Measurements from ENCODE around the gene EPHA1.
"Not testable (repeated sequence)": the region's sequence is repeated elsewhere in the genome, so short reads cannot be mapped to it uniquely, and the experiment has no call there.

The EPHA1 gene

DNA sequence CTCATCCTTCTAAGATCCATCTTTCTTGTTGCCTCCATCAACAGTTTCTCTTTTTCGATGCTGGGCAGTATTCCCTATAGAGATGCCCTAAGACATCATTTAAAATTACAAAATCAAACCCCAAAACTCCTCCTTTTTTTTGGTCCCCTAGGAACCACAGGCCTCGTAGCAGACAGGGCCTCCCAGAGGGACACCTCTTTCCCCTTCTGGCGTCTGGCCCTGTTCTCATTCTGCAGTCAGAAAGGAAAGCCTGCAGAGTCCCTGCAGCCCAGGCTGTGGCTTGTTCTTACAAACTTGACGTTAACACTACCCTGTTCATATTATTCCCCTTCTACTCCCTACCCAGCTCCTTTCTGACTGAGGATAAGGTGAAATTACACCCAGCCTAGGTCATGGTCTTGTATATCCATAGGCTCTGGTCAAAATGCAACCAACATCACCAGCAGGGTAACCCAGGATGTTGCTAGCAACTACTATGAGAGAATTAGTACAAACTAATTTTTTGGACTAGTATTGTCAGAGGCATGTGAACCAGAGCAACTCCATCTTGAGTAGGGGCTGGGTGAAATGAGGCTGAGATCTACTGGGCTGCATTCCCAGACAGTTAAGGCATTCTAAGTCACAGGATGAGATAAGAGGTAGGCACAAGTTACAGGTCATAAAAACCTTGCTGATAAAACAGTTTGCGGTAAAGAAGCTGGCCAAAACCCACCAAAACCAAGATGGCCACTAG is 3.5 kb upstream of the EPHA1 start:
- TF ChIP-seq, protein P1, sequence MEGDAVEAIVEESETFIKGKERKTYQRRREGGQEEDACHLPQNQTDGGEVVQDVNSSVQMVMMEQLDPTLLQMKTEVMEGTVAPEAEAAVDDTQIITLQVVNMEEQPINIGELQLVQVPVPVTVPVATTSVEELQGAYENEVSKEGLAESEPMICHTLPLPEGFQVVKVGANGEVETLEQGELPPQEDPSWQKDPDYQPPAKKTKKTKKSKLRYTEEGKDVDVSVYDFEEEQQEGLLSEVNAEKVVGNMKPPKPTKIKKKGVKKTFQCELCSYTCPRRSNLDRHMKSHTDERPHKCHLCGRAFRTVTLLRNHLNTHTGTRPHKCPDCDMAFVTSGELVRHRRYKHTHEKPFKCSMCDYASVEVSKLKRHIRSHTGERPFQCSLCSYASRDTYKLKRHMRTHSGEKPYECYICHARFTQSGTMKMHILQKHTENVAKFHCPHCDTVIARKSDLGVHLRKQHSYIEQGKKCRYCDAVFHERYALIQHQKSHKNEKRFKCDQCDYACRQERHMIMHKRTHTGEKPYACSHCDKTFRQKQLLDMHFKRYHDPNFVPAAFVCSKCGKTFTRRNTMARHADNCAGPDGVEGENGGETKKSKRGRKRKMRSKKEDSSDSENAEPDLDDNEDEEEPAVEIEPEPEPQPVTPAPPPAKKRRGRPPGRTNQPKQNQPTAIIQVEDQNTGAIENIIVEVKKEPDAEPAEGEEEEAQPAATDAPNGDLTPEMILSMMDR (IDR thresholded peaks at IDR 0.05; ENCODE audit: control insufficient read depth, extremely low read depth, insufficient read depth): no peak
- H3K4me3 ChIP-seq (ENCODE audit: low read depth, low read length): no peak overlapping the region
- no peak for DNase-seq (ENCODE audit: low read depth)

DNA sequence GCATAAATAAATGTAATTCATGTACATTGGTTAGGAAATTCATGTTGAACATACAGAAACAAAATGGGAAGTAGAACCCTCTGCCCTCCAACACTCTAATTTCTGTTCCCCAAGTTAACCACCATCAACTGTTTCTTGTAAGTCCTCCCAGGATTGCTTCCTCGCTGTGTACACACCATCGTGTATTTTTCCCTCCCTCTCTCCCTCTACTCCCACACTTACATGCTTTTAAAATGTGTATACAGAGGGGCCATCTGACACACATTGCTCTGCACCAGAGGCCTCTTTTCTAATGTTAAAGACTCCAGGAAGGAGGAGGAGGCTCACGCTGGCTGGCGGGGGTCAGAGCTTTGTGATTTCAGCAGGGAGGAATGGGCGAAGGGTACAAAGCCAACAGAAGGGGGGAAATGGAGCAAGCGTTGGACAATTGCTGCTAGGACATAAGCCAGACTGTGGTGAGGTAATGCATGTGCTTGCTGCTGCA is 1.9 kb upstream of the EPHA1 start:
- no peak for DNase-seq (ENCODE audit: low read depth)
- TF ChIP-seq, protein P1 (IDR thresholded peaks at IDR 0.05; ENCODE audit: control insufficient read depth, extremely low read depth, insufficient read depth): no peak
- no peak overlapping the region for H3K4me3 ChIP-seq (ENCODE audit: low read depth, low read length)

DNA sequence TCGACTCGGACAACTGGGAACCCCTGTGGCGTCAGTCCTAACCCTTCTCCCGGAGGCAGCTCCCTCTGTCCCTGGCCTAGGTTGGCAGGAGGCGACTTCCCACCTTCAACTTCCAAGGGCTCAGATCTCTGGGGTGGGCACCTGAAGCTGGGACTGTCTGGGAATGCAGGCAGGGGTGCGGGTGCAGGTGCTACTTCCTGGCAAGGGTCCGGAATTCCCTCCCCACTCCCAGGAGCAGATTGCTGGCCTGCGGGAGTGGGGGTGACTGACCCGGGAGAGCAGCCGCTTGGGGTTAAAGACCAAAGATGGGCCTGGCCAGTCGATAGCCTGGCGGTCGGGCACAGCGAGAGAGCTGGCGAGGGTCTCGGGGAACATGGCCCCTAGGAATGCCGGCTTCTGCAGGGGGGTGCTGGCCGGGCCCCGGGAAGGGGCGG is 387 bp downstream of the EPHA1 start:
- peak overlapping the region; percentile 71 for H3K4me3 ChIP-seq (ENCODE audit: low read depth, low read length)
- TF ChIP-seq, protein P1 (IDR thresholded peaks at IDR 0.05; ENCODE audit: control insufficient read depth, extremely low read depth, insufficient read depth): no peak
- no peak for DNase-seq (ENCODE audit: low read depth)

DNA sequence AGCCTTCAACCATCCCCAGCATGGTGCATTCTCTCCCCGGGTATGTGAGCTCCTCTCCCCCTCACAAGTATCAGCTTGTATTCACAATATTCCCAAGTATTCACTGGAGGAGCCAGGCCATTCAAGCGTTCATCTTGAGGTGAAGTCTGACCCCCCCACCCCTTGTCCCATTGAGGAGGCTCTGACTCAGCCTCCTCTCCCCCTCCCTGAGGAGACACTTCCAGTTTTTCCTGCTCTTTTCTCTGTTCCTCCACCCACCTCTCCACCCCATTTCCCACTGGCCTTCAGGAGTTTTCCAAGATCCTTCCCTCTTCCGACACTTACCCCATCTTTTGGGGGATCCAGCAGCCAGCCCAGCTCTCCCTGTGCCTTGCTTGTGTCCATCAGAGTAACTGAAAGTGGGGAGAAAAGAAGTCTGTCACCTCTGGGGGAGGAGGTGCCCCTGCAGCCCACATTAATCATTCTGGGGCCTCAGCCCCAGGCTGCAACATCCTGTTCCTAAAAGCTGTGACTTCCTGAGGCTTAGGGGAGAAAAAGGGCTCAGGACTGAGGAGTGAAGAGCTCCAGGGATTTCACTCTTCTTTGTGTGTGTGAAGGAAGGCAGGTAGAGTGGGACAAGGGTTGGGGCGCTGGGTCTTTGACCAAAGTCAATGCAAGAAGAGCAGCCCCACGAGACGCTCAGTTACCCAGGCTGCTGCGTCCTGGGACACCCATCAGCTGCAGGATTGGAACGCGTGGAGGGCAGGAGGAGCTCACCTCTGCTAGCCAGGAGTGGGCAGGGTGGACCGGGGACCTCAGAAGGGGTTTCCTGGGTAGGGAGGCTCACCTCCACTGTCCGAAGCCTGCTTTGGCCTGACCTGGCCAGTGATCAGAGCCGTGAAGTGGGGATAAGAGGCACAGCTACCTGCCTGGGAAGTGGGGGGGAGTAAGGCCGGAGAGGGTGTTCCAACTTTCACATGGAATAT is 1.1 kb downstream of the EPHA1 start:
- TF ChIP-seq, protein P1 (IDR thresholded peaks at IDR 0.05; ENCODE audit: control insufficient read depth, extremely low read depth, insufficient read depth): no peak
- no peak for DNase-seq (ENCODE audit: low read depth)
- peak overlapping the region; percentile 71 for H3K4me3 ChIP-seq (ENCODE audit: low read depth, low read length)

DNA sequence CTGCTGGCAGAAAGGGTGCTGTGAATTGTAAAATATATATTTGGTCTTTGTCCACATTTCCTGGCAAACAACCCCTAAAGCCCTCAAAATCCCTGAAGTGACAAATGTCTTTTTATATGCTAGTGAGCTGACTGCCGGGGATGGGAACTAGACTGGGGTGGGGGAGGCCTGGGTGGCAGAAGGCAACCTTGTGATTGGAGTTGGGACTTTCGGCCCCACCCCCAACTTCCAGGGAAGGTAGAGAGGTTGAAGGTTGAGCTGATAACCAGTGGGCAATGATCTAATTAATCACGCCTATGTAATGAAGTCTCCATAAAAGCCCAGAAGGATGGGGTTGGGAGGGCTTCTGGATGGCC is 2.7 kb downstream of the EPHA1 start:
- H3K4me3 ChIP-seq (ENCODE audit: low read depth, low read length): no peak overlapping the region
- TF ChIP-seq, protein P1 (IDR thresholded peaks at IDR 0.05; ENCODE audit: control insufficient read depth, extremely low read depth, insufficient read depth): no peak
- no peak for DNase-seq (ENCODE audit: low read depth)

DNA sequence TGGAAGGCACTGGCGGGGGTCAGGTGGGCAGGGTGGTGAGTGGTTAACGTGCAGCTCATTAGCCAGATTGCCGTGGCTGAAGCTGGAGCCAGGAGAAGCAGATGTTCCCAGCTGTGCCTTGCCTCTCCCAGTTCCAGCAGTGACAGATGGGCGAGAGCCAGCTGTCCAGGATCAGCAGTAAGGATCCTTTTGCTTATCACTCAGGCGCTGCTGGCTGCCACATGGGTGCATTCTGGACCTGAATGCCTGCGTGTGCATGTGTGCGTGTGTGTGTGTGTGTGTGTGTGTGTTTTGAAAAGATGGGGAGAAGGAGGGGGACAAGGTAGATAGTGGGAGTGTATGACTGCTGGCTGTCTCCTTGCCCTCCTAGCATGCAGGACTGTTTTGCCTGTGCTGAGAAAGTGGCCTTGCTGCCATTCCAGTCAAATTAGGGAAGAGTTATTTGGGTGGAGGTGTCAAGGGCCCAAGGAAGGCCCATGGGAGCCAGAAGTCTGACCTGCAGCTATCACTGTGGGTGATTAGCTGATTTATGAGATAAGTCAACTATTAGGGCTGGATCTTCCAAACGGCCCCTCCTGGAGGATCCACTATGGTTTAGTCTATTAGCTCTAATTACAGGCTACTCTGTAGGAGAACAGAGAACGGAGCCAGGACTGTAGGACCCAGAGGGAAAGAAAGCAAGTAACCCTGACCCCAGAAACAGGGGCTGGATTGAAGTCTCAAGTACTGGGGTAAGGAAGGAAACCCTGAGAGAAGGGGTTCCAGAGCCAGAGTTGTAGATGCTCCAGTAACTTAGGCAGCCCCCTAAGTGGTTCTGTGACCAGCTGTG is 3.3 kb downstream of the EPHA1 start:
- no peak overlapping the region for H3K4me3 ChIP-seq (ENCODE audit: low read depth, low read length)
- TF ChIP-seq, protein P1 (IDR thresholded peaks at IDR 0.05; ENCODE audit: control insufficient read depth, extremely low read depth, insufficient read depth): no peak
- no peak for DNase-seq (ENCODE audit: low read depth)

DNA sequence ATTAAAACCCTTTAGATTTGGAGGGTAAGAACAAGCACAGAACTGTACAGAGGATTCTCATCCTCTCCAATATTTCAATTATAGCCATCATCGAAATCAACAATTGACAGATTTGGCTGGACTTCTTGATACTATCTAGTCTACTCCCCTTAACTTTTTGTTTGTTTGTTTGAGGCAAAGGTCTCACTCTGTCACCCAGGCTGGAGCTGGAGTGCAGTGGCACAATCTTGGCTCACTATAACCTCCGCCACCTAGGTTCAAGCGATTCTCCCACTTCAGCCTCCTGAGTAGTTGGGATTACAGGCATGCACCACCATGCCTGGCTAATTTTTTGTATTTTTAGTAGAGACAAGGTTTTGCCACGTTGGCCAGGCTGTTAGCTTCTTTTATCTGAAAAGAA is 6.4 kb downstream of the EPHA1 start:
- not testable (repeated sequence) for DNase-seq (ENCODE audit: low read depth); H3K4me3 ChIP-seq (ENCODE audit: low read depth, low read length)
